ENCODE measurements around the gene NDST4. TPM values are rescaled to one million over a fixed set of nuclear protein-coding genes. Genes with fewer than 3 reads are reported as not detected.

NDST4 gene
- total and polyA plus RNA-seq, 10 donors, result 0.06 to 7.7 (median 1.3) TPM; not detected in 2

- Histone ChIP-seq H3K9me3 (no peaks in the 10 kb centered on the region), H3K4me3 (no peak overlapping the region), H3K36me3 (no peaks in the 10 kb centered on the region), H3K27ac (no peak overlapping the region), H3K27me3 (replicated peaks in 1 of 7) (no peaks in the 10 kb centered on the region), H3K4me1 (no peaks in the 10 kb centered on the region)
- intact Hi-C loops (cut with DNase I; ENCODE audit: low total_unique reads), result no loop called here
- TF ChIP-seq CTCF (IDR thresholded peaks at IDR 0.05 in 8 of 11, conservative IDR thresholded peaks at IDR 0.05 in 3 of 11) (no peak), POLR2AphosphoS5 (IDR thresholded peaks at IDR 0.05) (no peak), POLR2A (IDR thresholded peaks at IDR 0.05) (no peak)
- no peak for DNase-seq
Observed at GRCh38 chr4:115152965-115153364, 39.5 kb upstream of the NDST4 start.

GRCh38 chr4:115152081-115152480 lies 38.7 kb upstream of the NDST4 start:
- Histone ChIP-seq H3K27me3 (replicated peaks in 1 of 7) (no peaks in the 10 kb centered on the region), H3K36me3 (no peaks in the 10 kb centered on the region), H3K4me3 (no peak overlapping the region), H3K9me3 (no peaks in the 10 kb centered on the region), H3K27ac (no peak overlapping the region), H3K4me1 (no peaks in the 10 kb centered on the region)
- intact Hi-C loops (cut with DNase I; ENCODE audit: low total_unique reads), result no loop called here
- no peak for TF ChIP-seq POLR2A (IDR thresholded peaks at IDR 0.05)
- TF ChIP-seq POLR2AphosphoS5 (IDR thresholded peaks at IDR 0.05), result no peak
- TF ChIP-seq CTCF (IDR thresholded peaks at IDR 0.05 in 8 of 11, conservative IDR thresholded peaks at IDR 0.05 in 3 of 11), result no peak
- WGBS, 5 donors, result 78 to 85% (median 83%) methylated on average over 3 of the region's 3 CpGs
- no peak for DNase-seq

GRCh38 chr4:115149106-115149505 lies 35.7 kb upstream of the NDST4 start:
- no peaks in the 10 kb centered on the region for H3K9me3 ChIP-seq
- no peak for DNase-seq
- H3K4me3 ChIP-seq, result no peak overlapping the region
- no peaks in the 10 kb centered on the region for H3K27me3 ChIP-seq (replicated peaks in 1 of 7)
- no peaks in the 10 kb centered on the region for H3K36me3 ChIP-seq
- no peak for TF ChIP-seq CTCF (IDR thresholded peaks at IDR 0.05 in 8 of 11, conservative IDR thresholded peaks at IDR 0.05 in 3 of 11)
- WGBS, 5 donors, result 65 to 90% (median 80%) methylated on average over 7 of the region's 7 CpGs
- intact Hi-C loops (cut with DNase I; ENCODE audit: low total_unique reads), result no loop called here
- H3K27ac ChIP-seq, result no peak overlapping the region
- no peaks in the 10 kb centered on the region for H3K4me1 ChIP-seq

- Histone ChIP-seq H3K4me3 (no peak overlapping the region), H3K27me3 (replicated peaks in 1 of 7) (no peaks in the 10 kb centered on the region), H3K9me3 (peaks cover 0 to 2% (median 0%) of the 10 kb centered on the region in 8 donors), H3K4me1 (no peaks in the 10 kb centered on the region), H3K27ac (no peak overlapping the region), H3K36me3 (no peaks in the 10 kb centered on the region)
- TF ChIP-seq POLR2AphosphoS5 (IDR thresholded peaks at IDR 0.05) (no peak), POLR2A (IDR thresholded peaks at IDR 0.05) (no peak), CTCF (IDR thresholded peaks at IDR 0.05 in 8 of 11, conservative IDR thresholded peaks at IDR 0.05 in 3 of 11) (no peak)
- intact Hi-C loops (cut with DNase I; ENCODE audit: low total_unique reads), result no loop called here
- WGBS, 5 donors, result 72 to 84% (median 82%) methylated on average over 3 of the region's 3 CpGs
- DNase-seq, result no peak
Observed at GRCh38 chr4:115145393-115146160, 32.2 kb upstream of the NDST4 start.

All from spleen (tissue), 11 donors.